BJ (cell line): Measurements from ENCODE around the gene TXNDC9. TPM values are rescaled to one million over a fixed set of nuclear protein-coding genes. Genes with fewer than 3 reads are reported as not detected.

Experiments used
- CTCF ChIA-PET: fragments of 350-600 bp; formaldehyde crosslinking; extraction: SDS; loops from one replicate; lab custom pipeline; 2021; ENCODE audit warnings: antibody characterized with exemption, inconsistent platforms; lab: Yijun Ruan, JAX
- POLR2A ChIA-PET: fragments of 300-600 bp; sonication (Branson Sonifier 250); formaldehyde crosslinking; extraction: SDS; loops from one replicate; lab custom pipeline; 2021; ENCODE audit warnings: antibody characterized with exemption; lab: Charles Lee
- DNase-seq: peaks from one replicate; pipeline ENCODE4 v3.0.0-alpha.2; 2011; ENCODE audit warnings: low read depth
- H3K27me3 ChIP-seq: 2 replicates; pipeline ENCODE4 v1.6.0; 2011; ENCODE audit warnings: low read length; ENCODE audit not compliant: control insufficient read depth, insufficient read depth
- H3K36me3 ChIP-seq: 2 replicates; pipeline ENCODE4 v1.5.1; 2011; ENCODE audit warnings: low read length; ENCODE audit not compliant: control insufficient read depth, insufficient read depth
- H3K4me3 ChIP-seq: 2 replicates; pipeline ENCODE4 v1.5.1; 2011; ENCODE audit warnings: low read depth, mild to moderate bottlenecking, control low read depth, low read length
- polyA plus RNA-seq: library from polyadenylated mRNA; depleted of rRNA; stranded (reverse); fragments of >200 nt; gene quantifications from 2 replicates; pipeline ENCODE4 v1.2.3, GENCODE V29; 2011
- TF ChIP-seq, protein P1 (sequence below): IDR thresholded peaks from 2 replicates; pipeline ENCODE4 v1.5.1; 2011; ENCODE audit warnings: low read depth, mild to moderate bottlenecking, control low read depth, inconsistent platforms, low read length, moderate library complexity; ENCODE audit not compliant: insufficient read depth

TXNDC9 gene
- polyA plus RNA-seq, 1 experiment = 29.2 TPM

DNA sequence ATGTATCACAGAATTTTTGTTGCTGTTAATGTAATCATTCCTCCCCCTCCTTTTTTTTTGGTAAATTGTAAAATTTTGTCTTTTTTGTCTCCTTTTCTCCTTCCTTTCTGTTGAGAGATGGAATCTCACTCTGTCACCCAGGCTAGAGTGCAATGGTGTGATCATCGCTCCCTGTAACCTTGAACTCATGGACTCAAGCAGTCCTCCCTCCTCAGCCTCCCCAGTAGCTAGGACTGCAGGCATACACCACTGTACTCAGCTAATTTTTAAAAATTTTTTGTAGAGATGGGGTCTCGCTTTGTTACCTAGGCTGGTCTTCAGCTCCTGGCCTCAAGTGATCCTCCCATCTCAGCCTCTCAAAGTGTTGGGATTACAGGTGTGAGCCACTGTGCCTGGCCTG is 6.4 kb upstream of the TXNDC9 start:
- ChIA-PET POLR2A (no interaction called here), CTCF (no interaction called here)
- TF ChIP-seq, protein P1, sequence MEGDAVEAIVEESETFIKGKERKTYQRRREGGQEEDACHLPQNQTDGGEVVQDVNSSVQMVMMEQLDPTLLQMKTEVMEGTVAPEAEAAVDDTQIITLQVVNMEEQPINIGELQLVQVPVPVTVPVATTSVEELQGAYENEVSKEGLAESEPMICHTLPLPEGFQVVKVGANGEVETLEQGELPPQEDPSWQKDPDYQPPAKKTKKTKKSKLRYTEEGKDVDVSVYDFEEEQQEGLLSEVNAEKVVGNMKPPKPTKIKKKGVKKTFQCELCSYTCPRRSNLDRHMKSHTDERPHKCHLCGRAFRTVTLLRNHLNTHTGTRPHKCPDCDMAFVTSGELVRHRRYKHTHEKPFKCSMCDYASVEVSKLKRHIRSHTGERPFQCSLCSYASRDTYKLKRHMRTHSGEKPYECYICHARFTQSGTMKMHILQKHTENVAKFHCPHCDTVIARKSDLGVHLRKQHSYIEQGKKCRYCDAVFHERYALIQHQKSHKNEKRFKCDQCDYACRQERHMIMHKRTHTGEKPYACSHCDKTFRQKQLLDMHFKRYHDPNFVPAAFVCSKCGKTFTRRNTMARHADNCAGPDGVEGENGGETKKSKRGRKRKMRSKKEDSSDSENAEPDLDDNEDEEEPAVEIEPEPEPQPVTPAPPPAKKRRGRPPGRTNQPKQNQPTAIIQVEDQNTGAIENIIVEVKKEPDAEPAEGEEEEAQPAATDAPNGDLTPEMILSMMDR = no peak
- H3K4me3 ChIP-seq = no peak overlapping the region
- H3K27me3 ChIP-seq = no peaks in the 10 kb centered on the region
- no peaks in the 10 kb centered on the region for H3K36me3 ChIP-seq
- DNase-seq = no peak

DNA sequence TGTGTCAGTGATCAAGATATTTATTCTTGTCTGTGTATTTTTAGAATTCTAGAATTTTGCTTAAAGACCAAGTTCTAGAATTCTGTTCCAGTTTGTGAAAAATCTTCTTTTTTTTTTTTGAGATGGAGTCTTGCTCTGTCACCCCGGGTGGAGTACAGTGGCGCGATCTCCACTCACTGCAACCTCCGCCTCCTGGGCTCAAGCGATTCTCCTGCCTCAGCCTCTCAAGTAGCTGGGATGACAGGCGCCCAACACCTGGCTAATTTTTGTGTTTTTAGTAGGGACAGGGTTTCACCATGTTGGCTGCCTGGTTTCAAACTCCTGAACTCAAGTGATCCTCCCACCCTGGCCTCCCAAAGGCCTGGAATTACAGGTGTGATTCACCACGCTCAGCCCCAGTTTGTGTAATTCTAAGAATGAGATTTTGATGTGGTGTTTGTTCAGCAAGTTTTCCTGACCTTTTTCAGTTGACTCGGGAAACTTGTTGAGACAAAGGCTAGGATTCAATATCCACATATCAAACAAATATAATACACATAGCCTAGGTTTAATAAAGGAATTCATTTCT is 4.6 kb upstream of the TXNDC9 start:
- ChIA-PET POLR2A (no interaction called here), CTCF (no interaction called here)
- no peak for DNase-seq
- no peak overlapping the region for H3K4me3 ChIP-seq
- no peaks in the 10 kb centered on the region for H3K27me3 ChIP-seq
- H3K36me3 ChIP-seq = no peaks in the 10 kb centered on the region
- TF ChIP-seq, protein P1 = no peak

DNA sequence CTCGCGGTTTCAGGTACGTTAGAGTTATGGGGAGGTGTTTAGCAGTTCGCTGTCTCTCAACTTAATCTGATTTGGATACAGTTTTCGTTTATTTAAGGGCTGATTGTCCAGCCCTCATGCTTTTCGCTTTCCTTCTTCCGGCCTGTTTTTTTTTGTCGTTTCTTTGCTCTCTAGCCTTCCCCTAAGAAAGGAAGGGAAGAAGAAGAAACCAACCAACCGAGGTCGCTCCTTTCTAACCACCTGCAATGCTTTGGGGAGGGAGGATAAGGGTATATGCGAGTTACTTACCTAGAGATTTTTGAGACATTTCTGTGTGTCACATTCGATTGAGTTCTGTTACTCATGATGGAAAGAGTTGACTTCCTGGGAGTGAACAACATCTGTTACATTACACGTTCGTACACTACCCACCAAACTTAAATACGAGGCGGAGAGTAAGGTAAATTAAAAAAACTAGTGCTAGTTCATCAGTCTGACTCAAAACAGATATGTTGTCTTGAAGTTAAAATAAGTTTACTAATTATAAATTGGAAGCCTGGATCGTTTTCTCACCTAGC is 2.0 kb upstream of the TXNDC9 start:
- TF ChIP-seq, protein P1 = no peak
- Histone ChIP-seq H3K27me3 (no peaks in the 10 kb centered on the region), H3K36me3 (no peaks in the 10 kb centered on the region), H3K4me3 (peak overlapping the region; percentile 97)
- no peak for DNase-seq
- ChIA-PET CTCF (interaction anchor here (0.7 to 3.9 kb wide), 7 partner anchors 10 to 923 kb away, joined by 3 to 16 read pairs (median 5); partner anchors contain the start of genes LIPT1, REV1 and TSGA10), POLR2A (no interaction called here)

DNA sequence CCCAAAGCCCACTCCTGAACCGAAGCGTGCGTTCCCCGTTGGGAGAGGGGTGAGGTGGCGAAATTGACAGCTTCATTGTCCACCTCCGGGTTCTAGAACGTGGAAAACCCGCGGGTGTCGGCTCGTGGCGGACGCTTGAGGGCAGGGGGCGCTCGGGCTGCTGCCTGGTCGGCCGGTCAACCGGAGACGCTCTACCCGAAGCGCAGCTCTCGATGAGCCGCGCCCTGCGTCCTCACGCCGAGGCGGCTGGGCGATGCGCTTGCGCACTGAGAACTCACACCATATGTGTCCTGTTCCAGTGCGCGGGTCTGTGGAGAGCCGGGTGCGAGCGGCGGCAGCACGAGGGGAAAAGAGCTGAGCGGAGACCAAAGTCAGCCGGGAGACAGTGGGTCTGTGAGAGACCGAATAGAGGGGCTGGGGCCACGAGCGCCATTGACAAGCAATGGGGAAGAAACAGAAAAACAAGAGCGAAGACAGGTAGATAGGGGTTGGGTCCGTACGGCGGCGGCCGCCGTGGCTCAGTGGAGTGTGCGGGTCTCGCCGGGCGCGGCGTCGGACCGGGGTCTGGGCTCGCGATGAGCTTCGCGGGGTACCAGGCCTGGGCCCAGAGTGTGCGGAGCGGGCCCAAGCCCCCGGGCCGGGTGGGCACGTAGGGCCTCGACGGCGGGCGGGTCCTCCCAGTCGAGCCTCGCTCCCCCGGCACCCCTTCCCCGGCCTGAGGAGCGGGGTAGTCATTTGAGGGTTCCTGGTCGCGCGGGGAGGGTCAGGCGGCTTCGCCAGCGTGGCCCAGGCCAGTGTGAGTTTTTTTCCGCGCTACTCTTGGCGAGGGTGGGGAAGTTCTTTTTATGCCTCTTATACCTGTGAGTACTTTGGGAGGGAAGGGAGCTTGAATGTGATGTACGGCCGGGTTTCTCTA is 1.2 kb upstream of the TXNDC9 start, which contains the start of gene EIF5B:
Gene EIF5B, plus strand, starts transcription at position 277 of the 916 bp plus-strand sequence. Its CDS starts 166 bp downstream, at position 443.
- TF ChIP-seq, protein P1 = peak; percentile 87
- Histone ChIP-seq H3K36me3 (peaks cover 1% of the 10 kb centered on the region; the same call in 1 of the 2 replicates), H3K4me3 (peak within 1 kb of the TSS; percentile 97), H3K27me3 (no peaks in the 10 kb centered on the region)
- POLR2A ChIA-PET = no interaction called here
- CTCF ChIA-PET = interaction anchor here (0.5 to 3.9 kb wide), 24 partner anchors 10 to 923 kb away, joined by 3 to 16 read pairs (median 4); partner anchors contain the start of genes LIPT1, MITD1, MRPL30 and REV1
- peak; percentile 80 for DNase-seq

DNA sequence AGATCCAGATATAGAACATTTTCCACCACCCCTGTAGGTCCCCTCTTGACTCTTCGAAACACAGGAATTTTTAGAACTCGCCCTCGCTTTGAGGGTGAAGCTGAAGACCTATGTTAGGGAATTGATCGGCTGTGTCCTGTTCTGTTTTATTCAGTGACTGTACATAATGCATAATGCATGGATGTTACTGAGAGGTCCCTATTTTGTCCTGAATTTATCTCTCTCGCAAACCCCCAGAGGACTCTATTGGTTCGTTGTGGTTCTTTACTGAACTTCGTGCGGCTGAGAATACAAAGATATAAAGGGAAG is 625 bp upstream of the TXNDC9 start:
- Histone ChIP-seq H3K36me3 (peaks cover 4% of the 10 kb centered on the region; the same call in 1 of the 2 replicates), H3K4me3 (peak overlapping the region; percentile 97), H3K27me3 (no peaks in the 10 kb centered on the region)
- TF ChIP-seq, protein P1 = no peak
- ChIA-PET POLR2A (no interaction called here), CTCF (interaction anchor here (0.8 to 3.9 kb wide), 21 partner anchors 11 to 924 kb away, joined by 3 to 16 read pairs (median 4); partner anchors contain the start of genes LIPT1, MITD1, MRPL30 and REV1)
- DNase-seq = no peak
